ENCODE data around the gene ZBTB4.
"Not testable (repeated sequence)": the region's sequence is repeated elsewhere in the genome, so short reads cannot be mapped to it uniquely, and the experiment has no call there.

- not testable (repeated sequence) for TF ChIP-seq POLR2A, POLR2AphosphoS5 (IDR thresholded peaks at IDR 0.05; ENCODE audit: low read depth, low read length)
Observed at GRCh38 chr17:7474767-7475166, 4.7 kb downstream of the ZBTB4 start.
